ENCODE results near the gene PLXNA1.
A peak's percentile ranks its signal among the peaks of the same experiment; 100 is the strongest.

PLXNA1 gene

GRCh38 chr3:126968391-126969390 is 14.2 kb upstream of the PLXNA1 start:
- DNase-seq (ENCODE audit: low spot score): no peak

DNA sequence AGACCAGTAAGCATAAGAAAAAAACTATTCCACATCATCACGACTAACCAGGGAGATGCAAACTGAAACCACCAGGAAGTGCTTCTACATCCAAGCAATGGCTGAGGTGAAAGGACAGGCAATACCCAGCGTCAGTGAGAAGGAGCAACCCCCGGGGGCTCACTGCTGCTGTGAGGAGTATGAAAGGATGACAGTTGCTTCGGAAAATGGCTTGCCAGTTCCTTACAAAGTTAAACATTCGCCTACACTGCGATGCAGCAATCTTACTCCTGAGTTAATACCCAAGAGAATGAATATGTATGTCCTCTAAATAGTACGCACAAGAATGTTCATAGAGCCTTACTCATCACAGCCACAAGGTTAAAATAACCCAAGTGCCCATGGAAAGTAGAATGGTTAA is 13.3 kb upstream of the PLXNA1 start:
- DNase-seq (ENCODE audit: low spot score): no peak

- no peak for DNase-seq (ENCODE audit: low spot score)
Observed at GRCh38 chr3:126970101-126970500, 12.8 kb upstream of the PLXNA1 start.

DNA sequence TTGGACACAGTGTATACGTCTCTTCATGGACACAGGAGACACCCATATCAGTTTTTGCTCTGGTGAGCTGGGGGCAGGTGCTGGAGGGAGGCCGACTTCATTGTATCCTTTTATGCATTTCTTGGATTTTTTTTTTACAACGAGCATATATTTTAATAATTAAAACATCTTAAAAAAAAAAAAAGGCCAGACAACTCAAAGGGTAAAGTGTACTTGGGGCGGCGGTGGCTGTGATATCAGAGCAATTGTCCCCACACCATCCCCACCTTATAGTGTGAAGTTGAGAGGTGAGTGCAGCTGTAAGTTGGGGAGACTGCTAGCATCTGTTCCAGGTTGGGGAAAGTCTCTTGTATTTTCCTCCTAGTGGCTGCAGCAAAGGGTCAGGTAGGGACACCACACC is 12.0 kb upstream of the PLXNA1 start:
- no peak for DNase-seq (ENCODE audit: low spot score)

GRCh38 chr3:126971891-126972351 is 11.0 kb upstream of the PLXNA1 start:
- DNase-seq (ENCODE audit: low spot score): peak; percentile 67

- DNase-seq (ENCODE audit: low spot score): no peak
Observed at GRCh38 chr3:126972866-126973265, 10.0 kb upstream of the PLXNA1 start.

DNA sequence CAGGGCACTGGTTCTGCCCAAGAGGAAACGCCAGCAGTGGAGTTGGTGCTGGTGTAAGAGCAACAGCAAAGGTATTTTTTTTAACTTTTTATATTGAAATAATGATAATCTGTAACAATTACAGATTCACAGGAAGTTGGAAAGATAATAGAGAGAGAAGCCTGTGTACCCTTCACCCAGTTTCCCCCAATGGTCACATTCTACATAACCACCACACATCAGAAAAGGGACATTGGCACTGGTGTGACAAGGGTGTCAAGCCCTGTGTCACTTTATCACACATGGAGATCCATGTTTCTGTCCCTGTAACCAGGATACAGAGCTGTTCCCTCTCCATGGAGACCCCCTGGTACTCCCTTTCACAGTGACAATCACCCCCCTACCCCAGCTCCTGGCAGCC is 9.1 kb upstream of the PLXNA1 start:
- no peak for DNase-seq (ENCODE audit: low spot score)

DNA sequence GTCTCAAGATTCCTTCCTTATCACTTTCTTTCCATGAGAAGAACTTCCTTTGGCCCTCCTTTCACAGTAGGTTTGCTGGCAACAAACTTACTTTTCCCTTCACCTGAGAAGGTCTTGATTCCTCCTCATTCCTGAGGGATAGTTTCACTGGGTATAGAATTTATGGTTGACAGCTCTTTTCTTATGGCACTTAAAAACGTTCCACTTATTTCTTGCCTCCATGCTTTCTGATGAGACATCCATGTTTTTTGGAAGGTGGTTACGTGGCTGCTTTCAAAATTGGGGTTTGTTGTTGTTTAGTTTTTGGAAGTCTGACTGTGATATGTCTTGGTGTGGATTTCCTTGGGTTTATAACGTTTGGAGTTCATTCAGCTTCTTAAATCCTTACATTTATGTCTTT is 8.2 kb upstream of the PLXNA1 start:
- no peak for DNase-seq (ENCODE audit: low spot score)

GRCh38 chr3:126976906-126977305 is 6.0 kb upstream of the PLXNA1 start:
- no peak for DNase-seq (ENCODE audit: low spot score)

DNA sequence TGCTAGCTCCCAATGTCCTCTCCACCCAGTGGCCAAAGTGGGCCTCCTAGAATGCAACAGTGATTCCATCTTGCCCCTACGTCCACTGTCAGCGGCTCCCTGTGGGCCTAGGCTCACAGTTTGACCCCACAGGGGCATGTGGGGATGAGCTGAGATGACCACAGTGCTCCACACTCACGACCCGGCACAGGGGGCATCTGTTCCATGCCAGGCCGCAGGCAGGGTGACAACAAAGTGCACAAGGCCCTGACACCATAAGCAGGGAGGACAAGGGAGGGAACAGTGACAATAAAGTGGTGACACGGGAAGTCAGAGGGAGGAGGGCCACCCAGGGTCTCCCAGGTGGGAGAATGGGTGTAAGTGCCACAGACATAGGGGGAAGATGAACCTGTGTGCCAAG is 5.1 kb upstream of the PLXNA1 start:
- no peak for DNase-seq (ENCODE audit: low spot score)

DNA sequence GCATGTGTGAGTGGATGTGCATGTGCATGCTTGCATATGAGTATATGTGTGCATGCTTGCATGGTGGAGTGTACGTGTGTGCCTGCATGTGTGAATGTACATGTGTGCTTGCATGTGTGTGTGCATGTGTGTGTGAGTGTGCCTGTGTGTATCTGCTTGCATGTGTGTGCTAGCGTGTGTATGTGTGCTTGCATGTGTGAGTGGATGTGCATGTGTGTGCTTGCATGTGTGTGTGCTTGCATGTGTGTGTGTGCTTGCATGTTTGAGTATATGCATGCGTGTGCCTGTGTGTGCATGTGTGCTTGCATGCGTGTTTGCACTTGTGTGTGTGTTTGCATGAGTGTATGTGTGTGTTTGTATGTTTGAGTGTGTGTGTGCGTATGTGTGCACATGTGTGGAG is 4.6 kb upstream of the PLXNA1 start:
- no peak for DNase-seq (ENCODE audit: low spot score)

GRCh38 chr3:126979046-126979628 is 3.8 kb upstream of the PLXNA1 start:
- DNase-seq (ENCODE audit: low spot score): no peak

DNA sequence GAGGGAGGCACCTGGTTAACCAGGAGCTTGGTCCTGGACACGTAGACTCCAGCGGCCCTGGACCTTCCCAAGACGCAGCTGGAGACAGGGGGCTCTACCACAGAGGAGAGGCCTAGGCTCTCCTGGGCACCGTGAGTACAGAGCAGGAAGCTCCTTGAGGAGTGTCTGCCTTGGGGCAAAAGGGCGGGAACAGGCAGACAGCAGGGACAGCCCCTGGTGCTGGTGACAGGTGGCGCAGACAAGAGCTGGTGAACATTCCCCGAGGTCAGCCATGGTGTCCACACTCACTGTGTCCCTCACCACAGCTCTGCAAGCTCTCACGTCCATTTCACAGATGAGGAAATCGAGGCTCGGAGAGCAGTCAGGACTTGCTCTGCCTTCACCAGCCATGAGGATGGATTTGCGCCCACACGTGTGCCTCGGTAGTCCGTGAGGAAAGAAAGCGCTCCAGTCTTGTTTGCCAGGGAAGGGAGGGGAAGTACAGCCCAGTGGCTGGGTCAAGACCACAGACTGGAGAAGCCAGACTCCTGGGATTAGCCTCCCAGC is 2.6 kb upstream of the PLXNA1 start:
- no peak for DNase-seq (ENCODE audit: low spot score)

DNA sequence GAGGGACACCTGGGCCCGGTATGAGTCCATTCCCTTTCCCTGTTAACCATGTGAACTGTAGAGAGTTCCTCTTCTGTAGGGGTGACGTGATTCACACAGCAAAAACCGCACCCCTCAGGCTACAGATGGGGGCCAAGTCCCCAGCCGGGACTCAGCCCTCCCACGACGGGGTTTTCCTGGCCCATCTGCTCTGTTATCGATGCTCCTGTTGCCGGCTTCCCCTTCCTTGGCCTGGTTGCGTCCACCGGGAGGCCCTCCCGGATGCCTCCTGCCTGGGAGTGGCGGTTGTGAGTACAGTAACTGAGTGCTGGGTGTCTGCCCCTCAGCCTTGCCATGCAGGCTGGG is 817 bp upstream of the PLXNA1 start:
- no peak for DNase-seq (ENCODE audit: low spot score)

- no peak for DNase-seq (ENCODE audit: low spot score)
Observed at GRCh38 chr3:126983276-126983652, 349 bp downstream of the PLXNA1 start.

DNA sequence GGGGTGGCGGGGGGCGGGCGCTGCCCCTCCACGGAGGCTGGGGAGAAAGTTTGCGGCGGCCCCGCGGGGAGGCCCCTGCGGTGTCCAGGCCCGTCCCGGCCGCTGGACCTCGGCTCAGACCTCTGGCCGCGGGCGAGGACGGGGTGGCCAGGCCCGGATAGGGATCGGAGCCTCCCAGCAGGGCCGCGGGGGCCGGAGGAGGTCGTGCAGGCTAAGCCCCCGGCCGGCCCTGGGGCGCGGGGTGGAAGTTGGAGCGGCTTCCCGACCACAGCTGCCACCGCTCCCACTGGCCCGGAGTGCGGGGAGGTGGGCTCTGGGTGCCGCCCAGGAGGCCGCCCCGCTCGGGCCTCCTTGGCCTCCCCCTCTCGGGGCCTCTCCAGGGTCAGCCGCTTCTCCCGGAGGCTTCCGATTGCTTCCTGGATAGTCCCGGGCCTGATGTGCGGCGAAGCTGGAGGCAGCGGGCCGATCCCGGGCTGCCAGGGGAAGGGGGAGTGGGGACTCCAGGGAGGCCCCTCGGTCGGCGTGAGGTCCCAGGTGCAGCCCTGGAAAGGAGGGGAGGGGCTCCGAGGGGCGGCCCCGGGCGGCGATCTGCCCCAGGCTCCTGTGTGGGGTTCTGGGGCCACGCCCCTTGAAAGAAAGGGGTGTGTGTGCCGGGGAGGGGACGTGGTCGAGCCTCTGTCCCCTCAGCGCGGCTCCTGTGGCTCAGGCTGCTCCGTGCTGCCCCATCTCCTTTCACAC is 907 bp downstream of the PLXNA1 start:
- DNase-seq (ENCODE audit: low spot score): peak; percentile 78

DNA sequence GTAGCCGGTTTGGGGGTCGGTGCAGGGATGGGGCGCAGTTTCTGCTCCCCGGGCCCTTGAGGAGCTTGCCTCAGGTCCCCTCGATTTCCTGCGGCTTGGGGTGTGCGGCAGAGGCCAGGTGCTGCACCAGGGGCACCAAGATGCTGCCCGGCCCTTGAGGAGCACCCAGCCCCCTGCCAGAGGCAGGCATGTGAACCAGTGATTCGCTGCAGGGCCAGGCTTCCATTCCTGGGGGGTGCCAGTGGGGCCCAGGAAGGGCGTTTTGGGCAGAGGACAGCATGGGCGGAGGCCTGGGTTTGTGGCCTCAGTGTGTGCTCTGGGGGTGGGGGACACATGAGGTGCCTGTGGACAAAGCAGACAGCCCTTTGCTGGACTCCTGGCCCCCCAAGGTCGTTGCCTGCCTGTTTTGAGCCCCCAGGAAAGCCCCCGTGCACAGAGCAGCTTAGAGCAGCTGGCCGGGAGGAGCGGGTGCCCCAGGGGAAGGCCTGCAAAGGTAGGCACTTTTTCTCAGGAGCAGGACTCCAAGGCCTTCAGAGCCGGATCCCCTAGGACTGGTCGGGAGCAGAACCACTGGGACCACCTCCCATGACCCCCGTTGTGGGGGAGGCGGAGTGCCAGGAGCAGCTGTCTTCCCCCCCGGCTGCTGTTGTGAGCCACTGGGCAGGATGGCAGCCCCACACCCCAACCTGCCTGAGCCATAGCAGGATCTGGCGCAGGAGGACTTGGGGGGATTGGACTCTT is 1.6 kb downstream of the PLXNA1 start:
- no peak for DNase-seq (ENCODE audit: low spot score)

DNA sequence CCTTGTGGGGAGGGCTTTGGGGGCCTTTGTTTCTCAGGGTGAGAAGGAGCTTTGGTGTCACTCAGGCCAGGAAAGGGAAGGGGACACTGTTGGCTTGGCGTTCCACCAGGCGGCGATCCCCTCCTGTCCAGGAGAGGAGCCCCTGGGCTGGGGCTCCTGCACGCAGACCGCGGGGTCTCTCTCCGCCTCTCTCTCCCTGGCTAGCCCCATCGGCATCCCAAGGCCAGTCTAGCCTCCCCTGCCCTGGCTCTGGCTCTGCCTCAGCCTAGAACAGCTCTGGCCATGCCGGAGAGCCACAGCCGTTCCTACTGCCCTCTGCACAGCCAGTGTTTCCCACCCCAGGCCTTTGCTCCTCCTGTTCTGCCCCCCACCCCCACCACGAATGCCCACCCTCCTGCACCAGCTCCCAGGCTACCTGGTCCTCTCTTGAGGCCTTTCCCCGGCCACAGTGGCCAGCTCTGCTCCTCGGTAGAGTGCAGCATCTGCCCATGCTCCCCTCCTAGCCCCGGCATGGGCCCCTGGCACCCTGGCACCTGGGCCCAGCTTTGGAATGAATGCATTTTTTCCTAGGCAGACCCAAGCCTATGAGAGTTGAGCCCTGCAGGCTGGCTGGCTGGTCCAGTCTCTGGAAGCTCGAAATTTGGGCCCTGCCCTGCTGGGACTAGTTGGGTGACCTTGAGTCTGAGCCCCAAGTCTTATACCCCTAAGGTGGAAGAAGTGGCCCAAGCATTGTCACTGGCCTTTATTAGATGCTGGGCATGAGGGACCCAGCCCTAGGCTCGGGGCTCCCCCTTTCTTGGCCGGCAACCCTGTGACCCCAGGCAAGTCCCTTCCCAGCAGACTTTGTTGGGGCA is 2.4 kb downstream of the PLXNA1 start:
- no peak for DNase-seq (ENCODE audit: low spot score)

DNA sequence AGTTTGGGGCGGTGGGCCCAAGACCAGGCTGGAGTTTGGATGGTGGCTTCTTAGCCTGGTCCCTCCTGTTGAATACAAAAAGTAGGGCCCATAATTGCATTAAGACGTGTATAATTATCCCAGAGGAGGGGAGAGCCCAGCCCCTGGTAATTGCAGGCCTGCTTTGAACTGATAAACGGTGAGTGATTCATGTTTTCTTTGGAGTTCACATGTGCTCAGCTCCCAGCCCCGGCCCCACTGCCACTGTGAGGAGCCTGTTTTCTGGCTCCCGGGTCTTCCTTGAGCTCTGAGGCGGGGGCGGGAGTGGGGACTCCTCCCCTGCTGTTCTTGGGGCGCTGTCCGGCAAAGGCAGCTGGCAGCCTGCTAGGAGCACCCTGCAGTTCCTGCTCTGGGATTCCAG is 3.1 kb downstream of the PLXNA1 start:
- no peak for DNase-seq (ENCODE audit: low spot score)

GRCh38 chr3:126987129-126987528 is 4.2 kb downstream of the PLXNA1 start:
- no peak for DNase-seq (ENCODE audit: low spot score)

- DNase-seq (ENCODE audit: low spot score): no peak
Observed at GRCh38 chr3:126987596-126987995, 4.7 kb downstream of the PLXNA1 start.
